K562 (cell line): ENCODE data around the gene ARPC2.
A peak's percentile ranks its signal among the peaks of the same experiment; 100 is the strongest.

Source experiments
- ATF3 ChIP-seq, 2 experiments: fragments of 450-650 bp in 1 of 2; sonication (generic) in 1 of 2; formaldehyde crosslinking in 1 of 2; IDR thresholded peaks in 1 of 2; conservative IDR thresholded peaks in 1 of 2; 2 replicates each; pipeline versions ENCODE4 v1.6.1 to v1.8.1; 2016 to 2023; ENCODE audit warnings: mild to moderate bottlenecking in 2 of 2, moderate library complexity in 2 of 2, inconsistent platforms in 1 of 2, missing genetic modification reagents in 1 of 2
- CTCF ChIP-seq, 3 experiments: IDR thresholded peaks in 2 of 3; conservative IDR thresholded peaks in 1 of 3; 2 replicates each; pipeline ENCODE4 v1.5.1; 2011 to 2012; ENCODE audit warnings: low read length in 3 of 3, mild to moderate bottlenecking in 3 of 3, control low read depth in 2 of 3, improper control_type of control experiment in 1 of 3, inconsistent platforms in 1 of 3, low read depth in 1 of 3, mixed read lengths in 1 of 3, moderate library complexity in 1 of 3; ENCODE audit not compliant: insufficient read depth in 2 of 3
- KDM4B ChIP-seq, 2 experiments: fragments of 450-650 bp in 1 of 2; sonication (generic) in 1 of 2; IDR thresholded peaks; 2 replicates each; pipeline ENCODE4 v1.6.1; 2016 to 2017; ENCODE audit warnings: borderline replicate concordance in 2 of 2, antibody characterized with exemption in 1 of 2, low read depth in 1 of 2, mild to moderate bottlenecking in 1 of 2
- MXI1 ChIP-seq: IDR thresholded peaks from 2 replicates; pipeline ENCODE4 v1.6.1; 2011; ENCODE audit warnings: low read depth, mild to moderate bottlenecking, improper control_type of control experiment, low read length
- POLR2A ChIP-seq: fragments of 450-650 bp; conservative IDR thresholded peaks from 2 replicates; pipeline ENCODE4 v1.6.1; 2016
- PTTG1 ChIP-seq: fragments of 450-650 bp; IDR thresholded peaks from 2 replicates; pipeline ENCODE4 v1.6.1; 2016; ENCODE audit warnings: low read depth, mild to moderate bottlenecking, missing genetic modification characterization, missing compliant biosample characterization
- TEAD4 ChIP-seq, 2 experiments: sonication (generic) in 1 of 2; formaldehyde crosslinking in 1 of 2; IDR thresholded peaks; 2 replicates each; pipeline versions ENCODE4 v1.6.1 to v1.8.0; 2012 to 2022; ENCODE audit warnings: borderline replicate concordance in 1 of 2, inconsistent platforms in 1 of 2, low read length in 1 of 2, mild to moderate bottlenecking in 1 of 2, missing genetic modification reagents in 1 of 2
- THAP7 ChIP-seq: fragments of 250-450 bp; sonication (Bioruptor Pico); IDR thresholded peaks from 2 replicates; pipeline ENCODE4 v1.5.0; 2021

- TF ChIP-seq POLR2A (no peak), TEAD4 (IDR thresholded peaks at IDR 0.05; ENCODE audit: low read length) (no peak), TEAD4 (CRISPR knock-in tag; IDR thresholded peaks at IDR 0.05; ENCODE audit: borderline replicate concordance) (no peak), PTTG1 (no peak), KDM4B (IDR thresholded peaks at IDR 0.05; ENCODE audit: borderline replicate concordance in 2 of 2, low read depth in 1 of 2) (no peak), ATF3 (IDR thresholded peaks at IDR 0.05) (no peak), ATF3 (CRISPR knock-in tag; conservative IDR thresholded peaks at IDR 0.05) (no peak), CTCF (IDR thresholded peaks at IDR 0.05 in 2 of 3, conservative IDR thresholded peaks at IDR 0.05 in 1 of 3; ENCODE audit: insufficient read depth in 2 of 3, low read depth in 1 of 3, low read length in 3 of 3) (peak; percentile 69 to 79 (median 70)), THAP7 (CRISPR knock-in tag) (no peak), MXI1 (no peak)
Observed at GRCh38 chr2:218168635-218169462, 48.1 kb upstream of the ARPC2 start.
